NCI-H82 treated with DMSO at 0.1 percent for 48 hours (cell line): Measurements from ENCODE around the gene CYSRT1.

ENCODE experiments used
- DNase-seq: peaks from one replicate; lab custom pipeline; 2025; ENCODE audit not compliant: unreplicated experiment; lab: John Stamatoyannopoulos, UW

CYSRT1 gene

DNA sequence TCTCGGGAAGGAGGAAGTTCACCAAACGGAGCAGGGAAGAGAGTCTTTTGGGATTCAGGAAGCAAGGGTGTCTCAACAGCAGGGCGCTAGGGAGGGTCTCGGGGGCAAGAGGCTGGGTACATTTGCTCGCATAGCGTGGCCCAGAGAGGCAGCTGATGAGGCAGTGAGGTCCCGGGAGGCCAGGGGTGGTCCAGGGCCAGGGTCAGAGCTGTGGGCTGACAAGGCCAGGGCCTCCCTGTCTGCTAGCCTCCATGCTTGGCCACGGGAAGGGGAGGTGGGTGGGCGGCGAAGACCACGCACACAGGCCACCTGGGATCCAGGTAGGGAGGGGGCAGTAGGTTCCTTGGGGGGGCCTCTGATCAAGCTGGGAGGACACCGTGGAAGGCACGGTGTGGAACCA lies 13.4 kb upstream of the CYSRT1 start:
- DNase-seq, result no peak

DNA sequence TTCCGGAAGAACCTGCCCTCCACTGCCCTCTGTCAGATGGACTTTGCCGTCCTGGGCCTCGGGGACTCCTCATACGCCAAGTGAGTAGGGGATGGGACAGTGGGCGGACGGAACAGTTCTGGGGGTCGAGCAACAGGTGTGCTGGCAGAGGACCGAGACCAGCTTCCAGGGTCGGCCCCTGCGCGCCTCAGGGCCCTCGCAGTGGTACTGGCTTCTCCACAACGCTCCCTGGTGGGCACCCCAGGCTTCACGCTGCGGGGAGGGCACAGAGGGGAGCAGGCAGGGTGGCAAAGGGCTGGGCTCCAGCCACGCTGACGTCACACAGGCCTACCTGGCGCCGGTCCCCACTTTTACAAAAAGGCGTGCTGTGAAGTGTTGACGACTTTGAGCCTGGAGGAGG lies 12.5 kb upstream of the CYSRT1 start:
- no peak for DNase-seq

DNA sequence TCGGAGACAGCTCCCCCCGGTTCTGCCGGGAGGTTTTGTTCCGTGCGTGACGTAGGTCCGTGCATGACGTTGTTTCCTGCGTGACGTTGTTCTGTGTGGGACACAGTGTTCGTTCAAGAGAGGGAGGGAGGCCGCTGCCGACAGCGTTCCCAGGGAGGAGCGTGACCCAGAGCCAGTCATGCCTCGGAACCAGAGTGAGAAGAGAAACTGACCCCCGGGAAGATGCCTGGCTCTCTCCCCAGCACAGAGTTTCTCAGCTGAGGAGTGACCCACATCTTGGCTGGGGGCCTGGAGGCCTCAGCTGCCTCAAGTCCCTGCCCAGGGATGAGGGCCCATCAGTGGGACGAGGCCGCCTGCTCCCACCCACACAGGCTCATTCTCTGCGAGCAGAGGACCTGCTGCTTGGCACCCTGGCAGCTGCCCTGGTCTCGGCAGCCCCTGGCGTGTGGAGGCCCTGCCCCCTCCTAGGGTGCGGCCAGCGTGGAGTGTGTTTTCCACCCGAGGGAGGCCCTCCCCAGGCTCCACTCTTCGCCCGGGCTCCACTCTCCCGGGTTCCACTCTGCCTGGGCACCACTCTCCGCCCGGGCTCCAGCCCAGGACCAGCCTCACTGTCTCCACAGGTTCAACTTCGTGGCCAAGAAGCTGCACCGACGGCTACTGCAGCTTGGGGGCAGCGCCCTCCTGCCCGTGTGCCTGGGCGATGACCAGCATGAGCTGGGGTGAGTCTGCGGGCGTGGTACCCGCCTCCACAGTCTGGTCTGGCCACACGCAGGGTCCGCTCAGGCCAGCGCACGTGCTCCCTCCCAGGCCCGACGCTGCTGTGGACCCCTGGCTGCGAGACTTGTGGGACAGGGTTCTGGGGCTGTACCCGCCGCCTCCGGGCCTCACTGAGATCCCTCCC lies 11.6 kb upstream of the CYSRT1 start:
- DNase-seq, result no peak

DNA sequence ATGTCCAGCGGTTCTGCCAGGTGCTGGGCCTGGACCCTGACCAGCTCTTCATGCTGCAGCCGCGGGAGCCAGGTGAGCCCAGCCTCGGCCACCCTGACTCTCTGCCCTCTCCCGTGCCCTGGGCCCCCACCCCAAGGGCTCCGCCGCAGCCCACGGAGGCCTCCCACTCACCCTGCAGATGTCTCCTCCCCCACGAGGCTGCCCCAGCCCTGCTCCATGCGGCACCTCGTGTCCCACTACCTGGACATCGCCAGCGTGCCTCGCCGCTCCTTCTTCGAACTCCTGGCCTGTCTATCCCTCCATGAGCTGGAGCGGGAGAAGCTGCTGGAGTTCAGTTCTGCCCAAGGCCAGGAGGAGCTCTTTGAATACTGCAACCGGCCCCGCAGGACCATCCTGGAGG lies 10.4 kb upstream of the CYSRT1 start:
- DNase-seq, result no peak

DNA sequence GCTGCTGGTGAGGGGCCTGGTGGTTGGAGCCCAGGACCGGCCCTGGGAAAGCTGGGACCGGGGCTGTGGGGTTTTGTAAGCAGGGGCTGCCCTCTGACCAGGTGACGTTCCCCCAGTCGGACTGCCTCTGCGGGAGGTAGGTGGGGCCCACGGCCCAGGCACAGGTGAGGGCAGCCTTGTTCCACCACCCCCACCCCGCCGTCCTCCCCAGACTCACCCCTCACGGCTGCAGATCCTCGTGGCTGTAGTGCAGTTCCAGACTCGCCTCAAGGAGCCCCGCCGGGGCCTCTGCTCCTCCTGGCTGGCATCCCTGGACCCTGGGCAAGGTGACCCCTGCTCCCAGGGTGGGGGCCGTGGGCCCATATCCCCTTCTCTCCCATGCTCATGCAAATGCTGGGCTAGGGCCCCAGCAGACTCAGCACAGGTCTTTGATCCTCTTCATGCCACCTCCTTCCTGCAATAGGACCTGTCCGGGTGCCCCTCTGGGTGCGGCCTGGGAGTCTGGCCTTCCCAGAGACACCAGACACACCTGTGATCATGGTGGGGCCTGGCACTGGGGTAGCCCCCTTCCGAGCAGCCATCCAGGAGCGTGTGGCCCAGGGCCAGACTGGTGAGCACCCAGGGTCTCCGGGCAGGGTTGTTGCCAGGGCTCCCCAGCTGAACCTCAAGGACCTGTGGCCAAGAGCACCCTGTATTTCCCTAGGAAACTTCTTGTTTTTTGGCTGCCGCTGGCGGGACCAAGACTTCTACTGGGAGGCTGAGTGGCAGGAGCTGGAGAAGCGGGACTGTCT lies 9.6 kb upstream of the CYSRT1 start:
- no peak for DNase-seq

DNA sequence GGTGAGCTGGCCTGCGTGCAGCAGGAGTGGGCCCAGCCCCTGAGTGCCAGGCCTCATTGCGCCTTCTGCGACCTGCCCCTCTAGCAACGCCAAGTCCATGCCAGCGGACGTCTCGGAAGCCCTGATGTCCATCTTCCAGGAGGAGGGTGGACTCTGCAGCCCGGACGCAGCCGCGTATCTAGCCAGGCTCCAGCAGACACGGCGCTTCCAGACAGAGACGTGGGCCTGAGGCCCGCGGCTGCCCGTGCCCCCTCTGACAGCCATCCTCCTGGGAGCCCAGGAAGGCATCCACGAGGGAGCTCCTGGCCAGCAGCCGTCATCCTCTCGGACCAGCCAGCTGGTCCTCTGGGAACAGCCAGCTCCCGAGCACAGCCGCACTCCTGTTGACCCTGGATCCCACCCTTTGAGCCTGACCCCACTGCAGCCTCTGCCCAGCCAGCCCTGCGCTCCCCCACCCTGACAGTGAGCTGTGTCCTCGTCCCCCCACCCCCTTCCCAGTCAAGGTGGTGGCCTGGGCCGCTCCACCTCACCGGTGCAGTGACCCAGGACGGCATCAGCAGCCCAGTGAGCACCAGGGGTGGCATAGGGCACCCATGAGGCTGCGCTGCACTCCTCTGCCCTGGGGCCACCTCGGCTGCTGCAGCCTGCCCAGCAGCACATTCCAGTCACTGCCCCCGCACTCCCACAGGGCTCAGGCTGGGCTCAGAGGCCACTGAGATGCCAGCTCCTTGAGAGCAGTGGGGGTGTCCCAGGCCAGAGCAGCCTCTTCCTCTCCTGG lies 8.6 kb upstream of the CYSRT1 start:
- no peak for DNase-seq

DNA sequence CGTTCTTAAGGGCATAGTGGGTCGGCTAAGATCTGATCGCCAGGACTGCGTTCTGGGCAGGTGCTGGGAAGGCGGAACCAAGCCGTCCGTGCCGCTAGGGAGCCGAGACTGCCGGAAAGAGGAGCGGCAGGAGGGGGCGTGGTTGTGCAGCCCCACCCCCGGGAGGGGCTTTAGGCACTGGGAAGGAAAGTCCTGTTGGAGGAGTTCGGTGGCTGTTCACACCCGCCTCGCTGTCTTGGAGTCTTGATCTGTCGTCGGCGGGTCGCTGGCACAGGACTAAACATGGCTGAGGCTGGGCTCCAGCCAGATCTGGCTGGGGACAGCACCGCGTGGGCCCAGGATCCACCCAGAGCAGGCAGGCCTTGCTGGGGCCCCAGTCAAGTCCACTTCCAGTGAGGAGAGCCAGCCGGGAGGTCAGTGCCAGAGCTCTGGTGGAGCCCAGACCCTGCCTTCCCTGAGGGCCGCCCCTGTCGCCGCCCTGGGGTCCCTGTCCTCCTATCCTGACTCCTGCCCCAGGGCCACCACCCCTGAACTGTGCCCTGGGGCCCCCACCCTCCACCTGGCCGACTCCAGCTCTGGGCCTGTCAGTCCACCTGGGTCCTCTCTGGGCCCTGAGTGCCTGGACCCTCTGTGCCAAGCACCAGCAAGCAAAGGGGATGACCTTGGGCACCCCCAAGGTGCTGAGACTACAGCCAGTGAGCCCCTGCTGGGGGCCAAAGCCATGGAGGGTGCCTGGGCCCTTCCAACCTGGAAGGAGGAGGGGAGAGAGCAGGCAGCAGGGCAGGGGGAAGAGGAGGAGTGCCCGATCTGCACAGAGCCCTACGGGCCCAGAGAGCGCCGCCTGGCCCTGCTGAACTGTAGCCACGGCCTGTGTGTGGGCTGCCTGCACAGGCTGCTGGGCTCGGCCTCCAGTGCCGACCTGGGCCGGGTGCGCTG lies 7.4 kb upstream of the CYSRT1 start:
- DNase-seq, result no peak

DNA sequence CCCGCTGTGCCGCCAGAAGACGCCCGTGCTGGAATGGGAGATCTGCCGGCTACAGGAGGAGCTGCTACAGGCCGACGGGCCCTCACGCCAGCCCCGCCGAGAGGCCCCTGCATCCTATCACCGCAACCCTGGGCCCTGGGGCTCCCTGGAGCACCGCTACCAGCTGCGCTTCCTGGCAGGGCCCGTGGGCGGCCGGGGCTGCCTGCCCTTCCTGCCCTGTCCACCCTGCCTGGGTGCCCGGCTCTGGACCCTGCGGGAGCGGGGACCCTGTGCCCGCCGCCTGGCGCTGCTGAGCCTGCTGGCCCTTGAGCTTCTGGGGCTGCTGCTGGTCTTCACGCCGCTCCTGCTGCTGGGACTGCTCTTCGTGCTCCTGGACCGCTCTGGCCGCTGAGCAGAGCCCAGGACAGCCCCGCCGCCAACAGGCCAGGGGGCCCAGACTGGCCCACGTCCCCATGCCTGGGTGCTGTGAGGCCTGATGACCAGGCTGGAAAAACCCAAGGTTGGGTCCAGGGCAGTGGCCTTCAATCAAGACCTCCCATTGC lies 6.7 kb upstream of the CYSRT1 start:
- no peak for DNase-seq

DNA sequence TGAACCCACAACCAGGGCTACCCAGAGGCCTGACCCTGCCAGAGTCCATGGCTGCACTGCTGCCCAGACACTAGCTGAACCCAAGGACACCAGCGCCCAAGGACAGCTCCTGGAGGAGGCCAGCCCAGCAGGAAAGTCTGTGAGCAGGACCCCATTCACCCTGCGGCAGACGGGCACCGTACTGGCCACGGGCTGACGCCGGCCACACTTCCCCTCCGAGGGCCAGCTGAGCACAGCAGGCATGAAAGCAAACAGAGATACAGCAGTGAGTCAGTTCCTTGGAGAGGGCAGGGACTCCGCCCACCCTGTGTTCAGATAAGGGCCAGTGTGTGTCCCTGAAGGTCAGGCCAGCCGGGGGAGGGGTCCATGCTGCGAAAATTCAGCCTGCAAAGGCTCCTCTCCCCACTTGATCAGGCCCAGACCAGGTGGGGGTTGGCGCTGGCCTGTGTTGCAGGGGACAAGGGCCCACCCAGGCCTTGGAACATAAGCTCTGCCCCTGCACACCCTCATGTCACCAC lies 6.2 kb upstream of the CYSRT1 start:
- no peak for DNase-seq

DNA sequence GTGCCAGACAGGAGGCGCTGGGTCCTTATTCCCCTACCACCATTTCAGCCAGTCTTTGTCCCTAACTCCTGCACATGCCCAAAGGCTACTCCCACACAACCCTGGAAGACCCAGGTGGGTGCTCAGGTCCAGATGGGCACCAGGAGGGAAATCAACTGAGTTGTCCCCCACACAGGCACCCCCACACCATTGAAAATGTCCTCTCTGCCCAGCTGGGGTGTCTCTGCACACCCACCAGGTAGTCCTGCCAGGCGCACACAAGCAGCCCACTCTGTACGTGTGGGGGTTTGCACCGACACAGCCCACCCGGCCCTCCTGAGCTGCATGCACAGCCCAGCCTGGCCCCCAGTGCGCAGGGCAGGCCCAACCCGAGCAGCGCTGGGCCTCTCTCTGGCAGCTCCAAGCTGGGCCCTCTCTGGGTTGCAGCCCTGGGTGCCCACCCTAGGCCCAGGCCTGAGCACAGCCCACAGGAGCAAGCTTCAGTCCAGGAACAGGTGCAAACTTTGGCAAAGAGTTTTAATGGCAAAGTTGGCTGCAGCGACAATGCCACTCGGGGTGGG lies 5.1 kb upstream of the CYSRT1 start:
- no peak for DNase-seq

DNA sequence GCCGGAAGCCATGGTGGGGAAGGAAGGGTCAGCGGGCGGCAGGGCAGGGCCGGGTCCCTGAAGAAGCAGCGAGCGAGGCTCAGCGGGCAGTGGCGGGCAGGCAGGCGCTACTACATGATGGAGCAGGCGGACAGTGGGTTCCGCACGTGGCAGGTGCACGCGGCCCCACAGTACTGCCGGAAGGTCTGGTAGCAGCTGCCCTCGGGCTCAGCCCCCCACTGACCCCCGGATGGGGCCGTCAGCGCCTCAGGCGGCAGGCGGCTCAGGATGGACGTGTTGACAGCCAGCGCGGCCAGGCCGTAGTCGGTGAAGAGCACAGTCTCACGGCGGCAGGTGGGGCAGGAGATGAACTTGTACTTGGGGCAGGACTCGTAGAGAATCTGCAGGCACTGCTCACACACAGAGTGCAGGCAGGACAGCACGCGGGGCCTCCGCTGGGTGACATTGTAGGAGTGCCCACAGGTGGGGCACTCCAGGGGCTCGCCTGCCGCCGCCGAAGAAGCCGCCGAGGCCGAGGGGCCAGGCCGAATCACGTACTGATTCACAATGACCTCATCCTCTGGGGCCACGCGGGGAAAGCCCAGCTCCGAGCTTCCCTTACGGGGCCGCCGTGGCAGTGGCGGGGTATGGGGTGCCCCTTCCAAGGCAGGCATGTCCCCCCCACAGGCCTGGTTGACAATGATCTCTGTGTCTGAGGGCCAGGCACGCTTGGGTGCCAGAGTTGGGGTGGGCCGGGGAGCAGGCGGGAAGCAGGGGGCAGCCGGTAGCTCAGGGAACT lies 4.5 kb upstream of the CYSRT1 start:
- DNase-seq, result no peak

DNA sequence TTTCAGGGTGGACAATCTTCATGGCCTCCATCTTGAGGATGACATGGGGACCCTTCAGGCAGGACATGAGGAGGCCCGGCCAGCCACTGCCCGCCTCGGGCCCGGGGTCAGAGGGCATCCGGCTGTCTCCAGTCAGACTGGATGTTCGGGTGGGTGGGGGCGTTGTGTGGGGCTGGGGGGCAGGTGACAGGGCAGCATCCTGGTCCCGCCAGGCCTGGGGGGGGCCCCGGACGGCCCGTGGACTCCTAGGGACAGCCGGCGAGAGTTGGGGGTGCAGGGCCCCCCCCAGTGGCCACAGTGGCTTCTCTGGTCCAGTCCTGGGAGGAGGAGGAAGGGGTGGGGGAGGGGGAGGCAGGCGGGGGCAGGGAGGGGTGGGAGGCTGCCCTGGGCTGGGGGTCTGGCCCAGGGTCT lies 3.9 kb upstream of the CYSRT1 start:
- DNase-seq, result no peak

DNA sequence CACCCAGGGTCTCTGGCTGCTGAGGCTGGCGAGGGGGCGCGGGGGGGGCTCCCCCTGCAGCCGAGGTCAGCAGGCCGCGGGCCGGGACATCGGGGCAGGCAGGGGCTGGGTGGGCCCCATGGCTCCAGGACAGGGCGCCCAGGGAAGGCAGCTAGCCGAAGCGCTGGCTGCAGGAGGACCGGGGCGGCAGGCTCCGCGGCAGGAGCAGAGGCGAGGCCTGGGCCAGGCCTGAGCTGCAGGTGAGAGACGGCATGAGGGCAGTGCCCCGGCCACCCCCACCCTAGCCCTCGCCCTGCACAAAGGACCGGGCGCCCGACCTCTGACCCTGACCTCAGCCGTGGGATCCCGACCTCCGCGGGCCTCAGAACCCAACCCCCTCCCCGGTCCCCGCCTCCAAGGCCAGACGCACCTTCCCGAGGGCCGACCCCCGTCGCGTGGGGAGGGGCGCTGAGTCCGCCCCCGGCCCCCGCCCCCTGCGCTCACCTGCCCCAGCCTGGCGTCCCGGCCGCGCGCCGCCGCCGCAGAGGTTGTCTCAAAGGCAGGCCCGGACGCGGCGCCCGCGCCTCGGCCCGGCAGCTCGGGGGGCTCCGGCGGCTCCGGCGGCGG lies 3.4 kb upstream of the CYSRT1 start:
- no peak for DNase-seq

DNA sequence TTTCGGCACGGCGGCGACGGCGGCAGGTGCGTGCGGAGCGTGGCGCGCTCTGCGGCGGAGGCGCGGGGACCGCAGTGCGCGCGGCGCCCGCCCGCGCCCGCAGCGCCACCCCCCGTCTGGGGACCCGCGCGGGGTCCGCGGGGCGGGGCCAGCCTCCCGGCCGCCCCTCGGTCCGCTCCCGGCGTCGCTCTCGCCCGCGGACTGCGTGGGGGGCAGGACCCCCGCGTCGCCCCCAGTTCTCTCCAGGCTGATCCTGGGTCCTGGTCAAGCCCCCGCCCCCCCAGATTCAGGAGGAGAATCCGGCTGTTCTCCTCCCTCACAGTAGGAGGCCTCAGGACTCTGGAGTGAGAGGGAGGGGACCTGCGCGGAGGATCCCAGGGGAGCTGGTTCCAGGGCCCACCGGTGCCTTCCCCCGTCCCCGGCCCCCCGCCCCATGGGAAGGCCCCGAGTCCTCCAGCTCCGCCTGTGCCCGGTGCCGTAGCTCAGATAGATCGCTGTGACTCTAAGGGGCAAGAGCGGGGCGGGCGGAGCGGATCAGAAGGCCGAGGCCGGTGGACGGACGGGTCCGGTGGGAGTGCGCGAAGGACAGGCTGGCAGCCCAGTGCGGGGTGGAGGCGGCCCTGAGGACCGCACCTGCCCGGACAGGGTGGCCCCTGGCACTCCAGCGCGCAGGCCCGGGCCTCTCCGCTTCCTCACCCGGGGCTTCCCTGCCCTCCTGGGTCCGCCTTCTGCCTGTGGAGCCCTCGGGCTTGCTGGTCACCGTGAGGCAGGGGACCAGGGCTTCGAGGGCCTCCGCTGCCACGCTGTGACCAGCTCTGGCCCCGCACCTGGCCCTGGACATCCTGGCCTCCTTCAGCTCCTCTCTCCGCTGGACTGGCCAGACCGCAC lies 2.5 kb upstream of the CYSRT1 start, which contains the start of gene RNF208:
Gene RNF208 (minus strand): TSS at position 51 of the 888 bp plus-strand sequence. CDS start 1,028 bp downstream, outside the sequence.
- DNase-seq, result no peak

DNA sequence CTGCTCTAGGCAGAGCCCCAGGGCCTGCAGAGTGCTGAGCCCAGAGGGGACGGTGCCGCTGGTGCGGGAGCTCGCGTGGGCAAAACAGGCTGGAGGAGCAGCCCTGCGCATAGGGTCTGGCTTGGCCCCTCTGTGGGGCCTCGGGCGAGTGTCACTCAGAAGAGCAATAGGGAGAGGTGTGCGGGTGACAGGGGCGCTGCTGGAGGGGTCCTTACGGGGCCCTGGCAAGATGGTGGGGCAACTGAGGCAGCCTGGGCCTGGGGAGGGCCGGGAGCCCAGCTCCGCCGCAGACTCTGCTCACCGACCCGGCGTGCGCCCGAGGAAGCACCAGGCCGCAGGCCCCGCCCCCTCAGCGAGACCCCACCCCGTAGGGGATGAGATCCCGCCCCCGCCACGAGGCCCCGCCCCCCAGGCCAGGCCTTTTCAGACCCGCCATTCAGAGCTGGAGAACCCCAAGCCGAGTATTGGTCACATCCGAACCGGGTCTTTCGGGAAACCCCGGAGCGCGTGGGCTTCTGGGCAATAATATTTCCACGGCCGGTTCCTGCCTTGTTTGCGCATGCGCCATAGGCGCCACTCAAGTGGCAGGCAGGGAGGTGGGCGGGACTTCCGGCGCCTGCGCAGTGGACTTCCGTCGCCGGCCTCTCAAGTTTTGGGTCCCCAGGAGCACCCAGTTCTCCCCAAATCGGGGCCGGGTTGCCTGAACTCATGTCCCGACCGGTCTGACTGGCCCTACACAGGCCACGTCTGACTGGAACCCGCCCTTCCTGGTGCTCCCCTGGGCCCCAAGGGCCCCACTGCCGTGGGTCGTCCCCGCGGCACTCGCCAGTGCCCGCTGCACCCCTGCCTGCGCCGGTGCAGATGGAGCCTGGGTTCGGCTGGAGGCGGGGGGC lies 1.6 kb upstream of the CYSRT1 start:
- DNase-seq, result peak; percentile 85

DNA sequence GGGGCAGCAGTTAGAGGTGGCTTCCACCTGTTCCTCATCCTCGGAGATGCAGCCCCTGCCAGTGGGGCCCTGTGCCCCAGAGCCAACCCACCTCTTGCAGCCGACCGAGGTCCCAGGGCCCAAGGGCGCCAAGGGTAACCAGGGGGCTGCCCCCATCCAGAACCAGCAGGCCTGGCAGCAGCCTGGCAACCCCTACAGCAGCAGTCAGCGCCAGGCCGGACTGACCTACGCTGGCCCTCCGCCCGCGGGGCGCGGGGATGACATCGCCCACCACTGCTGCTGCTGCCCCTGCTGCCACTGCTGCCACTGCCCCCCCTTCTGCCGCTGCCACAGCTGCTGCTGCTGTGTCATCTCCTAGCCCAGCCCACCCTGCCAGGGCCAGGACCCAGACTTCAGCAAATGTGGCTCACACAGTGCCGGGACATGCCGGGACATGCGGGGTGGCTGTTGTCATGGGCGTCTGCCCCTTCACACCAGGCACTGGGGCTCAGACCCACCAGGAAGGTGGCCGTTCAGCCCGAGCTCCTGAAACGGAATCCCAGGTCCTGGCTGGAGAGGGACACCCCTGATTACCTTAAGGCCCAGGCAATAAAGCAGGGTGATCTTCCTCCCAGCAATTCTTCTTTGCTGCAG lies 841 bp downstream of the CYSRT1 start:
- DNase-seq, result no peak
